Erythroblast (primary cell): ENCODE measurements around the gene ADCK1.

Experiments used
- GATA1 ChIP-seq: IDR thresholded peaks from 2 replicates; pipeline ENCODE4 v1.6.1; 2011; ENCODE audit warnings: low read depth, mild to moderate bottlenecking, control low read depth, low read length, moderate library complexity
- POLR2A ChIP-seq: IDR thresholded peaks from 2 replicates; pipeline ENCODE4 v1.6.1; 2011; ENCODE audit warnings: mild to moderate bottlenecking, low read length

- no peak for TF ChIP-seq POLR2A
- TF ChIP-seq GATA1, result no peak
Observed at GRCh38 chr14:77920312-77920711, 120.4 kb downstream of the ADCK1 start.
